WERI-Rb-1 (cell line): ENCODE data around the gene DCC.
A peak's percentile ranks its signal among the peaks of the same experiment; 100 is the strongest.

ENCODE experiments used
- DNase-seq: peaks from one replicate; pipeline ENCODE4 v3.0.0-alpha.2; 2020
- H3K27ac ChIP-seq: fragments of 250-450 bp; sonication (Bioruptor Pico); 2 replicates; pipeline ENCODE4 v1.5.1; 2020; ENCODE audit warnings: mild to moderate bottlenecking, moderate library complexity
- H3K27me3 ChIP-seq: fragments of 250-450 bp; sonication (Bioruptor Pico); 2 replicates; pipeline ENCODE4 v1.5.1; 2021; ENCODE audit warnings: mild to moderate bottlenecking, low read depth, moderate library complexity; ENCODE audit not compliant: insufficient read depth, severe bottlenecking
- H3K36me3 ChIP-seq: fragments of 250-450 bp; sonication (Bioruptor Pico); 2 replicates; pipeline ENCODE4 v1.5.1; 2020; ENCODE audit warnings: mild to moderate bottlenecking, moderate library complexity
- H3K4me3 ChIP-seq: 2 replicates; pipeline ENCODE4 v1.5.1; 2011; ENCODE audit warnings: low read depth, mild to moderate bottlenecking, control low read depth, low read length
- H3K9me3 ChIP-seq: fragments of 250-450 bp; sonication (Bioruptor Pico); 2 replicates; pipeline ENCODE4 v1.5.1; 2021; ENCODE audit warnings: mild to moderate bottlenecking, moderate library complexity; ENCODE audit not compliant: severe bottlenecking
- TF ChIP-seq, protein P1 (sequence below): IDR thresholded peaks from 2 replicates; pipeline ENCODE4 v1.5.1; 2011; ENCODE audit warnings: low read depth, mild to moderate bottlenecking, control low read depth, inconsistent platforms, low read length

The DCC gene

DNA sequence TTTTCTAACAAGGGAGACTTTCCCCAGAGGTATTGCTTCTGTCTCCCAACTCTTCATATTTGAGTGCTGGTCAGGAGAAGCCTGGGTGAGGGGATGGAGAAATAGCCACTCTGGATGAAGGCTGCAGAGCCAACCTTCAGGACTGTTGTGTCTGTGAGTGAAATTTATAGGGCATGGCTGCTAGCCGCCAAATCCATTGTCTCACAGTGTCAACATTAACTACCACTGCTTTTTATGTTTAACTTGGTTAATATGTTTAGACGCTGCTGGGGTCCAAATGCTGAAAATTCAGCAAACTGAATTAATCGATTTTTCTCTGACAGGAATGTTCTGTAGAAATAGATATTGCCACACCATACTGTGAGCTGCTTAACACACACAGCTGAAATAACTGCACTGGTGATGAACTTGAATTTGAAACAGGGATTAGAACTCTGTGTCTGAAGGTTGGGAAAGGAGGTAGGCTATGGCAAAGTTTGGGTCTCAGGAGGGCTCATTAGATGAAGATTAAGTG lies 281.0 kb downstream of the DCC start:
- Histone ChIP-seq H3K27me3 (no peaks in the 10 kb centered on the region), H3K9me3 (no peaks in the 10 kb centered on the region), H3K4me3 (no peak overlapping the region), H3K27ac (no peak overlapping the region), H3K36me3 (no peaks in the 10 kb centered on the region)
- TF ChIP-seq, protein P1, sequence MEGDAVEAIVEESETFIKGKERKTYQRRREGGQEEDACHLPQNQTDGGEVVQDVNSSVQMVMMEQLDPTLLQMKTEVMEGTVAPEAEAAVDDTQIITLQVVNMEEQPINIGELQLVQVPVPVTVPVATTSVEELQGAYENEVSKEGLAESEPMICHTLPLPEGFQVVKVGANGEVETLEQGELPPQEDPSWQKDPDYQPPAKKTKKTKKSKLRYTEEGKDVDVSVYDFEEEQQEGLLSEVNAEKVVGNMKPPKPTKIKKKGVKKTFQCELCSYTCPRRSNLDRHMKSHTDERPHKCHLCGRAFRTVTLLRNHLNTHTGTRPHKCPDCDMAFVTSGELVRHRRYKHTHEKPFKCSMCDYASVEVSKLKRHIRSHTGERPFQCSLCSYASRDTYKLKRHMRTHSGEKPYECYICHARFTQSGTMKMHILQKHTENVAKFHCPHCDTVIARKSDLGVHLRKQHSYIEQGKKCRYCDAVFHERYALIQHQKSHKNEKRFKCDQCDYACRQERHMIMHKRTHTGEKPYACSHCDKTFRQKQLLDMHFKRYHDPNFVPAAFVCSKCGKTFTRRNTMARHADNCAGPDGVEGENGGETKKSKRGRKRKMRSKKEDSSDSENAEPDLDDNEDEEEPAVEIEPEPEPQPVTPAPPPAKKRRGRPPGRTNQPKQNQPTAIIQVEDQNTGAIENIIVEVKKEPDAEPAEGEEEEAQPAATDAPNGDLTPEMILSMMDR, result no peak
- DNase-seq, result no peak

DNA sequence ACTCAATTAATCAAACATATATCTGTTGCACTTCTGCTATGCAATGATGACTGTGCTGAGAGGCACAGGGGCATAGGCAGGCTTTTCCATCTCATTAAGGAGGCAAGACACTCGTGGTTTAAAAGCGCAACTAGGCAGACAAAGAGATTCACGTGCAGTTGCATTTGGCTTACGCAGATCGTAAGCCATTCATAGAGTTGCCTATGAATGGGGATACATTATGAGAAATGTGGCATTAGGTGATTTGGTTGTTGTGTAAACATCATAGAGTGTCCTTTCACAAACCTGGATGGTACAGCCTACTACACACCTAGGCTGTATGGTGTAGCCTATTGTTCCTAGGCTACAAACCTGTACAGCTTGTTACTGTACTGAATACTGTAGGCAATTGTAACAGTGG lies 284.7 kb downstream of the DCC start:
- TF ChIP-seq, protein P1, result no peak
- Histone ChIP-seq H3K27ac (no peak overlapping the region), H3K27me3 (no peaks in the 10 kb centered on the region), H3K36me3 (no peaks in the 10 kb centered on the region), H3K9me3 (no peaks in the 10 kb centered on the region), H3K4me3 (no peak overlapping the region)
- no peak for DNase-seq

DNA sequence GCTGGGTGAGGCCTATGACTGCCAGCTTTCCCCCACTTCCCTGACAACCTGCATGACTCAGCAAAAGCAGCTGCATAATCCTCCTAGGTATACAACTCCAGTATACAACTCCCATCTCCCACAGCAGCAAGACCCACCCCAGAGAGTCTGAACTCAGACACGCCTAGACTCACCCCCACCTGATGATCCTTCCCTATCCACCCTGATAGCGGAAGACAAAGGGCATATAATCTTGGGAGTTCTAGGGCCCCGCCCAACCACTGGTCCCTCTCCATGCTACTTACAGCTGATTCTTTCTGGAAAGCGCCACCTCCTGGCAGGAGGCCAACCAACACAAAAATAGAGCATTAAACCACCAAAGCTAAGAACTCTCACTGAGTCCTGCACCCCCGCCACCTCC lies 296.5 kb downstream of the DCC start:
- peak; percentile 57 for DNase-seq
- H3K27ac ChIP-seq, result no peak overlapping the region

DNA sequence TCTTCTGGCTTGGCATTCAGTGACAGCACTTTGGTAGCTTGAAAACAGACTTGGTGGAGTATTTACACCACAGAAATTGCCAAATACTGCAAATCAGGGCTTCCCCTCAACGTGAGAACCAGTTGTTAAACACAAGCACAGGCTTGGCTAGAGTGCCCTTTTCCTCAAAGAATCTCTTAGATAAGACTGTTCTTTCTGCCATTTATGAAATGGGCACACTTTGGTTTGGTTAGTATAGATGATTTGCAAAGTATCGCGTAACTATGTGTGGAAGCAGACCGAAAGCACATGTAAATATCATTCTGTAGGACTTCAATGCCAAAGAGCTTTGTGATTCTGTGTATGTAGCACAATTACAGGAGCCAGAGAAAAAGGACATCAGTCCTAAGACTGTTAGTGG lies 308.2 kb downstream of the DCC start:
- Histone ChIP-seq H3K9me3 (no peaks in the 10 kb centered on the region), H3K4me3 (no peak overlapping the region), H3K36me3 (no peaks in the 10 kb centered on the region), H3K27ac (no peak overlapping the region), H3K27me3 (no peaks in the 10 kb centered on the region)
- TF ChIP-seq, protein P1, result no peak
- DNase-seq, result no peak

More for the DNA sequence above, 296.5 kb downstream of the DCC start:
- Histone ChIP-seq H3K9me3 (no peaks in the 10 kb centered on the region), H3K27me3 (no peaks in the 10 kb centered on the region), H3K36me3 (no peaks in the 10 kb centered on the region), H3K4me3 (no peak overlapping the region)
- TF ChIP-seq, protein P1, result 0 out of 2 replicates have a peak, but pooled peaks have one; percentile 13

GRCh38 chr18:52652391-52652790 lies 312.4 kb downstream of the DCC start:
- no peak for DNase-seq
- H3K4me3 ChIP-seq, result no peak overlapping the region
- no peaks in the 10 kb centered on the region for H3K27me3 ChIP-seq
- no peaks in the 10 kb centered on the region for H3K36me3 ChIP-seq
- TF ChIP-seq, protein P1, result no peak
- no peak overlapping the region for H3K27ac ChIP-seq
- no peaks in the 10 kb centered on the region for H3K9me3 ChIP-seq
